ENCODE measurements around the gene XAGE3.

The XAGE3 gene

DNA sequence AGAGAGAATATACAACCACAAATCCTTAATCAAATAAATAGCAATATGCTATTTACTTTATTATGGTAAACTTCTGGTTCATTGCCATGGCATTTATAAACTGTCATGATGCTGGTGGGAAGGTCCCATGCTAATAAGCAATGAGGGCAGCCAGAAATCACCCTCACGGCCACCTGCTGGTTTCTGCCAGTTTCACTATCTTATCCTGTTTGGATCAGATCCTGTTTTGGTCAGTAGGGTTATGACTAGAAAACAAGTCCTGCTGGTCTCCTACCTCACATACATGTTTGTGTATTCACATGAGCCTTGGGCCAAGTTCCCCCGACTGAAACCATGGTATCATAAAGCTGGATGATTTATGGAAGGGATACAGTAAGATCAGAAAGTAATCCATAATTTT is 28.7 kb downstream of the XAGE3 start:
- no peak for DNase-seq

DNA sequence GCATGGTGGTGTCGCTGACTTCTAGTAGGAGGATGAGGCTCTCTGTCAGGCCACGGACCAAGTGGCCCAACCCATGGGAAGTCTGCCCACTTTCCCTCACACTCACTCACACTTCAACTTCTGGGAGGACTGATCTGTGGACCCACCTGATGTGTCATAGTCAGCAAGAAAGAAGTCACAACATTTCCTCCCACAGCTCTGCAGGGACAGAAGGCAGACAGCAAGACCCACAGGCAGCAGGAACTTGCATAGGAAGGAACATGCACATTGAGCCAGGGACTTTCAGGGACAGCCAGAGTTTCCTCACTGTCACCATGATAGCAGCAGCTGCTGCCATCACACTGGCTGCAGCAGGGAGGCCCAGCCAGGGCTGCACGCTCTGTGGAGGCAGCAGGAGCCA is 37.3 kb downstream of the XAGE3 start:
- no peak for DNase-seq

DNA sequence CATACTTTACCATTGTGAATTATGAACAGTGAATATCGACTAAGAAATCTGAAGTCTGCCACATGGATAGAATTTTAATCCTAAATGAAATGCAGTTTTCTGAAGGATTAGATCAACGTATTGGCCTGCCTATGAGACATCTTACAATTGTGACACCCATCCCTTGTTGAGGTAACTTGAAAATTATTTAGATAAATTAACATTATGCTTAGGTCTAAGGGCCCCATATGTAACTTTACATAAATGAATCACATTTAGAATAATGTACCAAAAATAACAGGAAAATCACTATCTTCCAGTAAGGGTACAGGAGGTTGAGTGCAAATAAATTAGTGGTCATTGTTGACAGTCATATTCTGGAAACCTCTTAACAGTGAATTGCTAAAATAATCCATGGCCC is 43.3 kb downstream of the XAGE3 start:
- no peak for DNase-seq

DNA sequence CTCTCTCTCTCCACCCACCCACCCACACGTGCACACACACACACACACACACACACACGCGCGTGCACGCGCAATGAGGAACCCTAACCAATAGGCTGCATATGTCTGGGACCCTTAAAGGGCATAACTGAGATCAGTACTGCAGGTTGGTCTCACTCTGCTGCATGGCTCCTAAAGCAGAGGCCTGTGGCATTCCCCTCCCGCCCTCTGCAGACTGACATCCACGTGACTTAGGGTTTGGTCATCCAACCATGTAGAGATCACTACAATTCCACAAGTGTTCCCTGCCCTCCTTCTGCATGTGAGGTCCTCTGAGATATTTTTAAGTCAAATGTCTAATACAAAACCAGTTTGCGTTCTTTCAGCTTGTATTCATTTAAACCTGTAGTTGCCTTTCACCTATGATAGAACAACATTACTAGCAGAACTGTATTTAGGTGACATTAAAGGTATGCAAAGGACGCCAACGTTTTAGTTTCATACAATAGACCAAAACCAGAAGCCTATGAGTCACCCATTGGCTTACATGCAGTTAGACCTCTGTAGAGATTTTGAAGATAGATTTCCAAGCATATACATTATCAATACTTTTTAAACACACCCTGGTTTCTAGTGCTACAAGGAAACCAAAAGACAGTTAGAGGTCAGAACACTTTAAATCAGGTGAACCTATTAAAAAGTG is 46.7 kb downstream of the XAGE3 start:
- no peak for DNase-seq

DNA sequence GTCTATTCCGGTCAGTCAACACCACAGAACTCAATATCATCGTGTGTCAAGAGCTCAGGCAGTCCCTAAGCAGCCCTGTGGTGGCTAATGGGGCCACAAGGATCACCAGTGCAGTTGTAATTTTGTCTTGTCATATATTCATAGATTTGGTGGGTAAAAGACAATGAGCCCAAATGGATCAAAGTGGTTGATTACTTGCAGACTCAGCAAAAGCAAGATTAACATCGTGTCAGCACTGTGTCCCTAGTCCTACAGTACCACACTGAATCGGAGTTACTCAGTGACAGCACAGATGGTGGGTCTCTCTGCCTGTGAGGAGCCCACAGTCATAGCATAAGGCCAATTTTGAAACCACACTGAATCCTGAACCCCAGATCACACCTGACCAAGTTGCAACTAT is 48.1 kb downstream of the XAGE3 start:
- no peak for DNase-seq
